Stomach smooth muscle (tissue), 2 donors: ENCODE results near the gene IRAK3.

Experiments
- H3K27ac ChIP-seq: one replicate; pipeline ENCODE4 v1.7.0; 2013; ENCODE audit warnings: mild to moderate bottlenecking, low read length, inconsistent platforms
- H3K27me3 ChIP-seq, 2 donors: one replicate each; pipeline ENCODE4 v1.7.0; 2013; ENCODE audit warnings: low read length in 2 of 2; ENCODE audit not compliant: insufficient read depth in 2 of 2, control insufficient read depth in 1 of 2
- H3K36me3 ChIP-seq, 2 donors: one replicate each; pipeline ENCODE4 v1.7.0; 2013; ENCODE audit warnings: low read length in 2 of 2; ENCODE audit not compliant: control insufficient read depth in 2 of 2, insufficient read depth in 2 of 2
- H3K4me1 ChIP-seq: one replicate; pipeline ENCODE4 v1.7.0; 2013; ENCODE audit warnings: low read length; ENCODE audit not compliant: control insufficient read depth, insufficient read depth
- H3K4me3 ChIP-seq, 2 donors: one replicate each; pipeline ENCODE4 v1.7.0; 2013; ENCODE audit warnings: low read length in 2 of 2
- H3K9ac ChIP-seq, 2 donors: one replicate each; pipeline ENCODE4 v1.7.0; 2013; ENCODE audit warnings: low read length in 2 of 2, mild to moderate bottlenecking in 1 of 2
- H3K9me3 ChIP-seq, 2 donors: one replicate each; pipeline ENCODE4 v1.7.0; 2013; ENCODE audit warnings: low read length in 2 of 2; ENCODE audit not compliant: control insufficient read depth in 2 of 2
- donor health status: healthy.
- donor health status: Pancreatic carcinoma.

The IRAK3 gene

DNA sequence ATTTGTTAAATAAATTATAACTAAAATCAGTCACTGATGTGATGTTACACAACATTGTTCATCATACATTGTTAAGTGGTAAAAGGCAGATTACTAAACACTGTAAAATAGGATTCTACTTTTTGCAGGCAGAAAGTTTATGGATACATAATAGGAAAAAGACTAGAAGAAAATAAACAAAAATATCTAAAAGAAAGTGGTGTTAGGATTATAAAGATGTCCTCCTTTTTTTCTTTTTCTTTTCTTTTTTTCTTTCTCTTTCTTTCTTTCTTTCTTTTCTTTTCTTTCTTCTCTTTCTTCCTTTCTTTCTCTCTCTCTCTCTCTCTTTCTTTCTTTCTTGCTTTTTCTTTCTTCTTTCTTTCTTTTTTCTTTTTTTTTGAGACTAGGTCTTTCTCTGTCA, 73.7 kb downstream of the IRAK3 start:
- H3K27ac ChIP-seq = no peak overlapping the region
- H3K9me3 ChIP-seq = no peaks in the 10 kb centered on the region
- H3K4me3 ChIP-seq = no peak overlapping the region
- no peak overlapping the region for H3K9ac ChIP-seq
- H3K4me1 ChIP-seq = no peaks in the 10 kb centered on the region
- H3K36me3 ChIP-seq = no peaks in the 10 kb centered on the region
- H3K27me3 ChIP-seq = peaks cover 0 to 7% of the 10 kb centered on the region in 2 donors

DNA sequence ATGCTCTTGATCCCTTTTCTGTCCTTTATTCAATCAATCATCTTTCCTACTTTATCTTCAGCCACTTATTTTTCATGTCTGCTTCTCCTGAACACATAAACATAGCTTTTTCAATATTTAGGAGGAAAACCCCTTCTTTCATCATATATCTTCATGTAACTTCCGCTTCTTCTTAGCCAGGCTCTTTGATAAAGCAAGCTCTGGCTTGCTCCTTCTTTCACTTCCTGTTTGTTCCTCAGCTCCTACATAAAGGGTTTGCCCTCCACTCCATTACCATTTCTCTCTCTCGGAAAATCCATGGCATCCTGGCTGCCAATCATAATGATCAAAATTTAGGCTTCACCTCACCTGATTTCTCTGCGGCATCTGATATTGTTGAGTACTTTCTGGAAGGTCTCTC, 79.5 kb downstream of the IRAK3 start:
- Histone ChIP-seq H3K4me1 (no peaks in the 10 kb centered on the region), H3K27ac (no peak overlapping the region), H3K4me3 (no peak overlapping the region), H3K27me3 (peaks cover 0 to 9% of the 10 kb centered on the region in 2 donors), H3K36me3 (no peaks in the 10 kb centered on the region), H3K9ac (no peak overlapping the region), H3K9me3 (no peaks in the 10 kb centered on the region)

DNA sequence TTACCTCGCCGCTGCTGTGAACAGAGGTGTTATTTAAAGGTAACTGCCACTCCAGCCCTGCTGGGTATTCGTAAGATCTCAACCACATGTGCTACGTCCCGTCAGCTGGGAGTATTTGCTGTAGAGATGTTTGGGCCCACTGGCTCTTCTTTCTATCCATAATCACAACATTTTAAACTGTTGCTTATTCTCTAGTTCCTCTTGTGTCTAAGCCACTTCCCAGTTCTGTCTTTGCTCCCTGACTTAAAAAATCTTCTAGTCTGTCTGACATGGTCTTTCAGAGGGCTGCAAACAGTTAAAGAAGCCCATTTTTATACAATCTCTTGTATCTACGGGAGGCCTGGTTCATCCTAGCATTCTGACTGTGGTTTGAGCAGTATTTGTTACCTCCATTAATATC, 80.1 kb downstream of the IRAK3 start:
- peaks cover 0 to 9% of the 10 kb centered on the region in 2 donors for H3K27me3 ChIP-seq

DNA sequence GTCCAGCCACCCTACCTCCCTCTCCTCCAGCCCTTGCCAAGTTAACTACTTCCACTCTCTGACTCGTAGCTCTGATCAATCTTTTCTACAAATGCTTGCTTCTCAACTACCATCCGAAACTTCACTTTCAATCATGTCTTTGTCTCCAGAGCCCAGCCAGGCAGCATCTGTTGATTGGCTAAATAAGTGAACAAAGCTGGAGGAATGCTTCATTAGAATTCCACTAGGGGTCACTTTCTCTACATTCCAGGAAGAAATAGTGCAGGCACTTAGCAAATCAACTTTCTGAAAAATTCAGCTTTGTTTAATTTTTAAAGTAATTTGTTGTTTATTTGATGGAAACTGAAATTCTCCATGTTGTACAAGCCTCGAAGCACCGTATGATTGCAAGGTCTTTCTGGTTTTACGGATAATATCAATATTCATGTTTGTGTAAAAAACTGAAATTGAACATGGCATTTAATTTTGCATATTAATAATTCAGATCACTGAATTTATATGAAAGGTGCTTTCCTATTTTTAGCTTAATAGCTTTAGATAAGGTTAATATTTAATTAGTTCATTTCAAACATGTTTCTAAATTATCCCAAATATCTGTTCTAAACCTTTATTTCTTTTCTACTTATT, 80.9 kb downstream of the IRAK3 start:
- Histone ChIP-seq H3K4me3 (no peak overlapping the region), H3K9me3 (no peaks in the 10 kb centered on the region), H3K27me3 (peaks cover 0 to 9% of the 10 kb centered on the region in 2 donors), H3K4me1 (no peaks in the 10 kb centered on the region), H3K36me3 (no peaks in the 10 kb centered on the region), H3K27ac (no peak overlapping the region), H3K9ac (no peak overlapping the region)

More for the DNA sequence above, 80.1 kb downstream of the IRAK3 start:
- Histone ChIP-seq H3K4me1 (no peaks in the 10 kb centered on the region), H3K9ac (no peak overlapping the region), H3K4me3 (no peak overlapping the region), H3K36me3 (no peaks in the 10 kb centered on the region), H3K27ac (no peak overlapping the region), H3K9me3 (no peaks in the 10 kb centered on the region)

DNA sequence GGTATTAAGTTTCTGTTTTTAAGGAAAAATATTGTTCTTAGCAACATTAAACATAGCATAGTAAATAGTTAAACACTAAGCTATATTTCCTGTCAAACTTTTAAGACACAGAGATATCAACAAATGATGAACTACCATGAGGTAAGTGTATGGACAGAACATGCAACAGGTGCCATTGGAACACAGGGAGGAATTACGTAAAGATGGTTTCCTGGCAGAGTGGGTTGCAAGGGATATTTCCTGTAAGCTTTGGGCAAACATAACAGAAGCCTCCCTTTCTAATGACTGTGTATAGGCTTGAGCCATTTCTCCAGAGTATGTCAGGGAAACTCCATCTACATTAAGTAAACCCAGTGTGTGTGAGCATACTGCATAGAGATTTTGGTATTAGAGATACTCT, 81.6 kb downstream of the IRAK3 start:
- Histone ChIP-seq H3K9me3 (no peaks in the 10 kb centered on the region), H3K4me1 (no peaks in the 10 kb centered on the region), H3K27me3 (peaks cover 0 to 5% of the 10 kb centered on the region in 2 donors), H3K27ac (no peak overlapping the region), H3K9ac (no peak overlapping the region), H3K4me3 (no peak overlapping the region), H3K36me3 (no peaks in the 10 kb centered on the region)

DNA sequence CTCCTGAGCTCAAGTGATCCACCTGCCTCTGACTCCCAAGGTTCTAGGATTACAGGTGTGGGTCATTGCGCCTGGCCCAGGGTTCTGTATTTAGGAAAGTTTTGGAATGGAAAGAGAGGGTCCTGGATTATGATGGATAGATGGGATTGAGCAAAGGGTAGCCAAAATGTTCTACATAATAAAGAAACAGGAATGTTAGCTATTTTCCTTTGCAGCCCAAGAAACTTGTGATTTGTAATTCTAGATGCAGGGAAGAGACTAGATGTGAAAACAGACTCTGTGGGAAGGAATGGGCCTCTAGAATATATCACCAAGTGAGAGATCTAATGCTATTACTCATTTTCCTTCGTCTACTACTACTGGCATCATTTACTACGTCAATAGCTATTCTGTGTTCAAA, 83.6 kb downstream of the IRAK3 start:
- Histone ChIP-seq H3K27ac (no peak overlapping the region), H3K36me3 (no peaks in the 10 kb centered on the region), H3K27me3 (peaks cover 0 to 2% of the 10 kb centered on the region in 2 donors), H3K4me3 (no peak overlapping the region), H3K9me3 (no peaks in the 10 kb centered on the region), H3K4me1 (no peaks in the 10 kb centered on the region), H3K9ac (no peak overlapping the region)

DNA sequence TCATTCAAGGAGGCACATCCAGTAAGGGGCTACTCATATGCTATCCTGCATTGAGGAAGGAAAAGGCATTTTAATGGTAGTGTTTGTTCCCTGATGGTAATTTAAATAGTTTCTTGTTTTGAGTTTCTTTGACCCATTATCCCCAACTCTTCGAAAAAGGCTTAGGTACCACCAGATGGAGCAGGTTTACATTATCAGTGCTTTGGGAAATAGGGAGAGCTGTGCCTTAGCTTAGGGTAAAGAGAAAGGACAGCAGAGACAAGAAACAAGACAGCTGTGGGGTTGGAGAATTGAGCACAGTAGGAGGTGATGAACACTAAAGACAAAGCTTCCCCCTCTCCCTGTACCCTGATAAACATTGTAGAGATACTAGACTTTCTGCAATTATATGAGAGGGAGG, 84.1 kb downstream of the IRAK3 start:
- H3K9ac ChIP-seq = no peak overlapping the region
- H3K36me3 ChIP-seq = no peaks in the 10 kb centered on the region
- H3K4me3 ChIP-seq = no peak overlapping the region
- no peaks in the 10 kb centered on the region for H3K4me1 ChIP-seq
- peaks cover 0 to 3% of the 10 kb centered on the region in 2 donors for H3K27me3 ChIP-seq
- H3K27ac ChIP-seq = no peak overlapping the region
- H3K9me3 ChIP-seq = no peaks in the 10 kb centered on the region

DNA sequence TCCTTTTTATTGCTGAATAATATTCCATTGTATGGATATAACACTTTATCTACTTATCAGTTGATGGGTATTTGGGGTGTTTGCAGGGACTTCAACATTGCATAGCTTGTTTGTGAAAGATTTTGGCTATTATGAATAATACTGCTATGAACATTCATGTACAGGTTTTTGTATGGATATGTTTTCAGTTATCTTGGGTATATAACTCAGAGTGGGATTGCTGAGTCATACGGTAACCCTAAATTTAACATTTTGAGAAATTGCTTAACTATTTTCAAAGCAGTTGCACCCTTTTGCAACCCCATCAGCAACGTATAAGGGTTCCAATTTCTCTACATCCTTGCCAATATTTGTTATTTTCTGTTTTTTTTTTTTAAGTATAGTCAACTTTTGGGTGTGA, 86.0 kb downstream of the IRAK3 start:
- no peak overlapping the region for H3K9ac ChIP-seq
- peaks cover 0 to 2% of the 10 kb centered on the region in 2 donors for H3K27me3 ChIP-seq
- no peaks in the 10 kb centered on the region for H3K9me3 ChIP-seq
- H3K27ac ChIP-seq = no peak overlapping the region
- no peaks in the 10 kb centered on the region for H3K4me1 ChIP-seq
- H3K36me3 ChIP-seq = no peaks in the 10 kb centered on the region
- no peak overlapping the region for H3K4me3 ChIP-seq

DNA sequence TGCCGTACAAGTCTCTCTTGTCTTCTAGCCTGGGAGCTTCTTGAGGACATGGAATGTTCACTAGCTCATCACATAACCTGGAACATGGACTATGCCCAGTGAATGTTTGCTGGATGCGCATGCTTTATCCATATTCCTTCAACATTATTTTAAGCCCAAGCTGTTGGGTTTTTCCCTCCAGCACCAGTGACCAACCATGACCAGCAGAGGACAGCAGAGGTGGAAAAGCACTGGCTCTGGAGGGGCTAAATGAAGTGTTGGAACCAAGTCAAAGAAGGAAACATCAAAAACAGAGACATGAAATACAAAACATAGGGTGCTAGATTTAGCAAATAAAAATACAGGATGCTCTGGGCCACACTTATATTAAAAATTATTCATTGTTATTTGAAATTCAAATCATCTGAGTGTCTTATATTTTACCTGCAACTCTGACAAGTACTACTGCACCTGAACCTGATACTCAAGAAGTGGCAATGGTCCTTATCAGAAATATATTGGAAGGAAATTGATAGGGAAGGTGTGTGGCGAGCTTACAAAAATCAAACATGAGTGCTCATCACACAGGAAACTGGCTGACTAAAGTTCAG, 90.2 kb downstream of the IRAK3 start:
- no peak overlapping the region for H3K27ac ChIP-seq
- H3K9ac ChIP-seq = no peak overlapping the region
- no peak overlapping the region for H3K4me3 ChIP-seq
- no peaks in the 10 kb centered on the region for H3K9me3 ChIP-seq
- no peaks in the 10 kb centered on the region for H3K36me3 ChIP-seq
- no peaks in the 10 kb centered on the region for H3K4me1 ChIP-seq
- peaks cover 0 to 2% of the 10 kb centered on the region in 2 donors for H3K27me3 ChIP-seq

DNA sequence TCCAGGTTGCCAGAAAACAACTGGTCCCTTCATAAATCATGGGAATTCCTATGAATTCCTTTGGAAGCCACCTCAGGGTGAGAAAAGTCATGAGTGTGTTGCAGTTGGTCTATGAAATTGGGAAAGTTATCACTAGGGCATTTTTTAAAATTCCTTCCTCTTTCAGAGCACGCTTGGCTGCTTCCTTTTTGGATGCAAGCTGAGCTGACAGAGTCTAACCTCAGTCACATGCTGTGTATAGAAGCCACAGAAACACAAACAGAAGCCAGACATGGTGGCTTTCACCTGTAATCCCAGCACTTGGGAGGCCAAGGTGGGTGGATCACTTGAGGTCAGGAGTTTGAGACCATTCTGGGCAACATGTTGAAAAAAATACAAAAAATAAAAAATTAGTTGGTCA, 91.5 kb downstream of the IRAK3 start:
- Histone ChIP-seq H3K9me3 (no peaks in the 10 kb centered on the region), H3K27ac (no peak overlapping the region), H3K4me1 (no peaks in the 10 kb centered on the region), H3K27me3 (peaks cover 0 to 2% of the 10 kb centered on the region in 2 donors), H3K9ac (no peak overlapping the region), H3K4me3 (no peak overlapping the region), H3K36me3 (no peaks in the 10 kb centered on the region)

DNA sequence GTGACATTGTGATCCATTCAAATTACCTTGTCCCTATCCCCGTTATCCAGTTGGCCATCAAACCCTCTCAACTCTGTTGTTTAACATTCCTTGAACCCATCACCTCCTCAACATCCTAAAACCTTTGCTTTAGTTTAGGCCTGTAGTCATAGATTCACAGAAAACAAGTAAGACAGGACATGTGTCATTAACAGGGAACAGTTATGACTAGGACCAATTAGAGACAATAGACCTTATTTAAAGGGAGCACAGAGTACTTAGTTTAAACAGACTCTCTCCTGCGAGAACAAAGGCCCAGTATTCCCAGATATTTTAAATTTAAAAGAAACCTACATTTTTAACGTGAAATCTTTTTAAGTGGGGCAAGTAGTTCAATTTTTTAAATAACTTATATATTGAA, 93.2 kb downstream of the IRAK3 start:
- Histone ChIP-seq H3K27ac (no peak overlapping the region), H3K9ac (no peak overlapping the region), H3K4me3 (no peak overlapping the region), H3K9me3 (no peaks in the 10 kb centered on the region), H3K36me3 (no peaks in the 10 kb centered on the region), H3K4me1 (no peaks in the 10 kb centered on the region), H3K27me3 (peaks cover 0 to 2% of the 10 kb centered on the region in 2 donors)
